Stimulated activated CD4-positive, alpha-beta T cell treated with anti-CD3 and anti-CD28 coated beads, Interleukin-15, amount 100 ng/mL, for 1 hour (primary cell): Measurements from ENCODE around the gene MRPS26.
A peak's percentile ranks its signal among the peaks of the same experiment; 100 is the strongest.
"Not testable (repeated sequence)": the region's sequence is repeated elsewhere in the genome, so short reads cannot be mapped to it uniquely, and the experiment has no call there.

Experiments used
- DNase-seq, 2 donors: peaks; one replicate each; pipeline ENCODE4 v3.0.0-alpha.2; 2020; ENCODE audit warnings: low read depth in 1 of 2, low spot score in 1 of 2

The MRPS26 gene

GRCh38 chr20:3041854-3042409 is 3.9 kb upstream of the MRPS26 start:
- DNase-seq, result no peak

GRCh38 chr20:3042625-3043024 is 3.2 kb upstream of the MRPS26 start:
- DNase-seq, result no peak

GRCh38 chr20:3043322-3043721 is 2.5 kb upstream of the MRPS26 start, which contains the start of gene GNRH2:
Gene GNRH2 (plus strand): TSS chr20:3043622. CDS start chr20:3044415, 793 bp downstream.
- DNase-seq, result no peak

- DNase-seq, result no peak
Observed at GRCh38 chr20:3044336-3044965, 1.4 kb upstream of the MRPS26 start.

GRCh38 chr20:3045042-3045815 is 623 bp upstream of the MRPS26 start:
- DNase-seq, result no peak

GRCh38 chr20:3046677-3047462 is 1.0 kb downstream of the MRPS26 start:
- no peak for DNase-seq

- no peak for DNase-seq
Observed at GRCh38 chr20:3047486-3048419, 1.9 kb downstream of the MRPS26 start.

- no peak for DNase-seq
Observed at GRCh38 chr20:3051385-3052019, 5.7 kb downstream of the MRPS26 start.

- no peak for DNase-seq
Observed at GRCh38 chr20:3059489-3059888, 13.6 kb downstream of the MRPS26 start.

- DNase-seq, result not testable (repeated sequence)
Observed at GRCh38 chr20:3064119-3064518, 18.3 kb downstream of the MRPS26 start.

- no peak for DNase-seq
Observed at GRCh38 chr20:3067139-3068014, 21.5 kb downstream of the MRPS26 start.

- no peak for DNase-seq
Observed at GRCh38 chr20:3068075-3068474, 22.2 kb downstream of the MRPS26 start.

GRCh38 chr20:3068986-3069900 is 23.4 kb downstream of the MRPS26 start:
- DNase-seq, result no peak

- DNase-seq, result no peak
Observed at GRCh38 chr20:3070725-3071124, 24.9 kb downstream of the MRPS26 start.

GRCh38 chr20:3071266-3071609 is 25.4 kb downstream of the MRPS26 start:
- DNase-seq, result no peak

GRCh38 chr20:3071610-3072529 is 26.0 kb downstream of the MRPS26 start, which contains the start of gene OXT:
Gene OXT (plus strand): TSS chr20:3071620. CDS start chr20:3071656, 36 bp downstream.
- DNase-seq, result peak; percentile 59 to 61
